GM10266 (cell line): ENCODE measurements around the gene SLC51B.

Source experiments
- DNase-seq: peaks from one replicate; pipeline ENCODE4 v3.0.0; 2012; ENCODE audit errors: extremely low spot score
- TF ChIP-seq, protein P1 (sequence below): IDR thresholded peaks from 2 replicates; pipeline ENCODE4 v1.5.1; 2012; ENCODE audit warnings: mild to moderate bottlenecking, low read depth; ENCODE audit not compliant: control insufficient read depth, insufficient read depth; ENCODE audit errors: missing control alignments

The SLC51B gene

DNA sequence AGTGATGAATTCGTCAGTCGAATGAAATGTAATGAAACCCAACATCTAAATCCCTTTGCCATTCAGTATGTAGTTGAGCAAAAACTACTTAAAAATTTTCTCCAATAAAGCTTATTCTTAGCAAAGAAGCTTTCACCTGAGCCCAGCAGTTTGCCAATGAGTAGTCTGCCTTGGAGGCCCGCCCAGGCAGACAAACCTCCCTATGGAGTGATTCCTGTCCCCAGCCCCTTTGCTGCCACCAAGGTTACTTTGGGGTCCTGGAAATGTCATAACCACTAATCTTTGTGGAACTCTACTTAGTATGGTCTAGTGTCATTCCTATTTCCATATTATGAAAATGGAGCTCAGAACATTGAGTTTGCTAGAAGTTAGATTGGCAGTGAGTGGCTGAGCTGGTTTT lies 57.7 kb downstream of the SLC51B start:
- TF ChIP-seq, protein P1, sequence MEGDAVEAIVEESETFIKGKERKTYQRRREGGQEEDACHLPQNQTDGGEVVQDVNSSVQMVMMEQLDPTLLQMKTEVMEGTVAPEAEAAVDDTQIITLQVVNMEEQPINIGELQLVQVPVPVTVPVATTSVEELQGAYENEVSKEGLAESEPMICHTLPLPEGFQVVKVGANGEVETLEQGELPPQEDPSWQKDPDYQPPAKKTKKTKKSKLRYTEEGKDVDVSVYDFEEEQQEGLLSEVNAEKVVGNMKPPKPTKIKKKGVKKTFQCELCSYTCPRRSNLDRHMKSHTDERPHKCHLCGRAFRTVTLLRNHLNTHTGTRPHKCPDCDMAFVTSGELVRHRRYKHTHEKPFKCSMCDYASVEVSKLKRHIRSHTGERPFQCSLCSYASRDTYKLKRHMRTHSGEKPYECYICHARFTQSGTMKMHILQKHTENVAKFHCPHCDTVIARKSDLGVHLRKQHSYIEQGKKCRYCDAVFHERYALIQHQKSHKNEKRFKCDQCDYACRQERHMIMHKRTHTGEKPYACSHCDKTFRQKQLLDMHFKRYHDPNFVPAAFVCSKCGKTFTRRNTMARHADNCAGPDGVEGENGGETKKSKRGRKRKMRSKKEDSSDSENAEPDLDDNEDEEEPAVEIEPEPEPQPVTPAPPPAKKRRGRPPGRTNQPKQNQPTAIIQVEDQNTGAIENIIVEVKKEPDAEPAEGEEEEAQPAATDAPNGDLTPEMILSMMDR = no peak
- DNase-seq = no peak
